HG03196 (cell line): Measurements from ENCODE around the gene KRT77.
"Not testable (repeated sequence)": the region's sequence is repeated elsewhere in the genome, so short reads cannot be mapped to it uniquely, and the experiment has no call there.

ENCODE experiments used
- ATAC-seq: cut with Tn5 transposase; IDR thresholded peaks from one replicate; pipeline ENCODE4 v1.9.1; 2021; ENCODE audit not compliant: unreplicated experiment

KRT77 gene

DNA sequence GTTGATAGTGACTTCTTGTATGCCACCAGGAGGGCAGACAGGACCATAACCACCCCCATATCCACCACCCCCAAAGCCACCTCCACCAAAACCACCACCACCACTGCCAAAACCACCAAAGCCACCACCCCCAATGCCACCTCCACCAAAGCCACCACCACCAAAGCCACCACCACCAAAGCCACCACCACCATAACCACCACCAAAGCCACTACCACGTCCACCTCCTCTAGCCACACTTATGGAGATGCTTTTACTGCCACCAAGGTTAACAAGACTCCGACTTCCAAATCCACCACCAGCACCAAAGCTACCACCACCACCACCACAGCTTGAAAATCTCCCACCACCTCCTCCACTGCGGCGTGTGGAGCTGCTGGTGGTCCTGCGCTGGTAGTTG is 23.4 kb downstream of the KRT77 start:
- no peak for ATAC-seq

DNA sequence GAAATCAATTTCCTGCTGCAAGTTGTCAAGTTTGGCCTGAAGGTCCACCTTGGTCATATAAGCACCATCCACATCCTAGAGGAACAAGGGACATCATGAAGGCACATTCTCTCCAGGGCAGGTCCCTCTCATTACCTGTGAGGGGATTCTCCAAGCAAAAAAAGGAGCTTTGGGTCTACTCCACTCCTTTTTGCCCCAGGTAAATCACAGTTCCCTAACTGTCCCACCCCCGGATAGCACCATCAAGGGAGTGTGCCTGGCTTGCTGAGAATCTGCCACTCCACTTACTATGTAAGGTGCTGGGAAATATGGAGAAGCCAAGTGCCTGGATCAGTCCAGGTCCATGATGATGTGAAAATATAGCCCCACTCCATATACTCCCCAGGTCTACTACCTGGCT is 25.7 kb downstream of the KRT77 start:
- no peak for ATAC-seq

DNA sequence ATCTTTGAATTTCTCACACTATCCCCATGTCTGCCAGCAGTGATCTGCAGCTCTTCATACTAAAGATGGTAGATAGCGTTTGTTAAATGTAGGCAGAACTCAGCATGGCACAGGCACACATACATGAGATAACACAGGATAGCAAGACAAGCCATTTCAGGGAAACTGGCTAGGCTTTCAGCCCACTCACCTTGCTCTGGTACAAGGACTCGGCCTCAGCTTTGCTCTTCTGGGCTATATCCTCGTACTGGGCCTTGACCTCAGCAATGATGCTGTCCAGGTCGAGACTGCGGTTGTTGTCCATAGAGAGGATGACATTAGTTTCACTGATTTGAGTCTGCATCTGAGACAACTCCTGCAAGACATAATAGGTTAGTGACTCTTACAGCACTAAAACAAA is 26.2 kb downstream of the KRT77 start:
- ATAC-seq: no peak

GRCh38 chr12:52676163-52676562 is 27.2 kb downstream of the KRT77 start:
- ATAC-seq: no peak

- no peak for ATAC-seq
Observed at GRCh38 chr12:52675301-52675701, 28.0 kb downstream of the KRT77 start.

DNA sequence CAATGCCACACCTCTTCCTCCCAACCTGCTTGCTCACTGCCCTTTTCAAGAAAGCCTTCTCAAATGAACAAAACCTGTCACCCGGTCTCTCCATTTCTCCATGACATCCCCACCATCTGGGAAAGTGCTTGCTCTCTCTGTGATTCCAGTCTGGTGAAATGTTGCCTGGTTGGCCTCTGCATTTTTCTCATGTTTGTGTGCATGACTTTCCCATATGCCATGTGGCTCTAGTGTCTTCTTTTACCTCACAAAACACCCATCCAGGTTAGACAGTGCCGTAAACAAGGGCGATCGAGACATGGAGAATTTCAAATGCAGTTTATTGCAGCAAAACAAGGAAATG is 28.9 kb downstream of the KRT77 start:
- no peak for ATAC-seq

DNA sequence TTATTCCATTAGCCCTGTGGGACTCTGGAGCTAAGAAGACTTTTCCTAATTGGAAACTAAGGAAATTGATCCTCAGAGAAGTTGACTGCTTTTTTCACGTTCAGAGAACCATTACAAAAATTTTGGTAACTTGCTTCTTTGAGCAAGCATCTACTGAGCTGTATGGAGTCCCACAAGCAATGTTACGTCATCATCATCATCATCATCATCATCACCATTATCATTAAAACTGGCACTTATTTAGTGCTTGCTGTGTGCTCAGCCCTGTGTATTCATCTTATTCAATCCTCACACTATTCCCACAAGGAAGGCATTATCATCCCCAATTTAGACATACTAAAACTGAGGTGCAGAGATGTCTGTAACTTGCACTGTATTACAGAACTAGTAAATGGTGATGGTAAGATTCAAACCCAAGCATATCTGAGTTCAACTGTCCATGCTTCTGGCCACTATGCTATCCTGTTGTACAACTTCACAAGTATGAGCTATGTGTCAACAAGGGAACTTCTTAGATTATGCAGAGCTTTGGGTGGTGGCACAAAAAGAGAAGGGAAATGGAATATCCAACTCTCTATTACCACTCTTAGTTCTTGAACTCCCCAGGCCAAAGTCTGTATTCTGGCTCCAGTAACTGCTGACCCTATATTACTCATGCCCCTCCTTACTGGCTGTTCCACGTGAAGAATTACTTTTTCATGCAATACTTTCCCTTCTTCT is 29.5 kb downstream of the KRT77 start:
- ATAC-seq: no peak

DNA sequence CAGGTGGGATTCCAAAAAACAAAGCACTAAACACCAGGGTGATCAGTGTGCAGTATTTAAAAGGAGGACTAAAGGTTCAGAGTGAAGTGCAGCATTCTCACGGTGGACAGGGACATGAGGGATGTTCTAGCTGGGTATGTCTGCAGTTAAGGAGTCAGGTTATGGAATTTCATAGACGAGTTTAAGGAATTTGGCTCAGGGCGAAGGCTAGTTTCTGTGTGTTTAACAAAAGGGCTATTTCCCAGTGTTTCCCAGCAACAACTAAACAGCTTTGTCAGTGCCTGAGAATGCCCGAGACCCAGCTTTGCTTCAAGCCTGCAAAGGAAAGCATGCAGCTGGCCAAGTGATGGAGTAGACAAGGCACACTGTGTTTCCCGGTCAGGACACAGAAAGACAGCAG is 30.1 kb downstream of the KRT77 start:
- ATAC-seq: no peak

DNA sequence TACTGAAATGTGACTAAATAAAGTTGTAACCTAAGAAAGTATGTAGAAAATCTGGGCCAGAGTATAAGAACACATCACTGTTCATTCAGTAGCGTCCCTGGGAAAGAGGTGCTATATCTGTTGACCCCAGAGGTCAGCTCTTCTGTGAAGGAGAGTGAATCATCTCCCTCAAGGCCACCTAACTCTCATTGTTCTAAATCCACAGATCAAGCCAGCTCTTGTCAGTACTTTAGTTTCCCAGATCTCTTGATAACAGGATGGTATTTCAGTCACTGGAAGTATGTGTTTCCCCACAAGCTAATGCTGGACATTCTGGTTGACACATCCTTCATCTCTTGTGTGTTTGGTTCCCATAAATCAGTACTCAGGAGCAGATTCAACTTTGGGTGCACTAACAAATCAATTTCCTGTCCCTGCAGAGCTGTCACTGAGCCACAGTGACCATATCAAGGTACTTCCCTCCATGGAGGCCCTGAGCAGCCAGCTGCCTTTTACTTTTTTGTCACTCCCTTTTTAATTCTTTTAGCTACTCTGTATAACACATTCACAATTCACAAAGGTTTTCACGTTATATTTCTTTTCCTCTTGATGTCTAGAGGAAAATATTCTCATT is 30.9 kb downstream of the KRT77 start:
- ATAC-seq: no peak

DNA sequence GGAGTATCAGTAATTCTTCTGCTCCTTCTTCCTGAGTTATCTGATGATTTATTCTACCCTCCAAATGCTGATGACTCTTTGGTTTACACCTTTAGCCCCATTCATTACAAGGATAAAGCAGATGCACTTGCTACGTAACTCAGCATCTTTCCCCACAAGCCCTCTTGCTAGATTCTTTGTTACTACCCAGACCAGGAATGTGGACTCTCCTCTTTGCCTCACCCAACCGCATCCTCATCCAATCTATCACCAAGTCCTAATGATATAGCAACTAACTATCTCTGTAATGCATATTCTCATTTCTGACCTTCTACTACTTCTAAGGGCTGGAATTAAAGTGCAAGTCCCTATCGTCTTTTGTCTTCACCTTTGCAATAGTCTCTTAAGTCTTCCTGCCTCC is 32.4 kb downstream of the KRT77 start:
- ATAC-seq: no peak

- no peak for ATAC-seq
Observed at GRCh38 chr12:52670506-52670905, 32.8 kb downstream of the KRT77 start.

GRCh38 chr12:52669941-52670340 is 33.4 kb downstream of the KRT77 start:
- not testable (repeated sequence) for ATAC-seq

DNA sequence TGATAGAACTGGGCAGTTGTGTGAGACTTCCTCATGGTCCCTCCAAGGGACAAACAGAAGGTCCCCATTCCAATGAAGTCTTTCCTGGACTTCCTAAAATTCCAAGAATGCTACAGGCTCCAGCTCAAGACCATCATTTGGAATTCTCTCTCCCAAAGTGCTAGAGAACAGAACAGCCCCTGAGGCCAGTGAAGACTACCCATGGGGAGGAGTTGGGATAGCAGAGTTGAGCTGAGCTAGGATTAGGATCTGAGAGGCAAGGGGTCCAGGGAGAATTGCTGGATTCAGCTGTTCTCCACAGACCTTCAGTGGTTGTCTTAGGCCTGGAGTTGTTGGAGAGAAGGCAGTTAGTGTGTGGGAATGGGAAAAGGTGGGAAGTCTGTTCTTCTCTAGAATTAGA is 33.9 kb downstream of the KRT77 start:
- no peak for ATAC-seq

DNA sequence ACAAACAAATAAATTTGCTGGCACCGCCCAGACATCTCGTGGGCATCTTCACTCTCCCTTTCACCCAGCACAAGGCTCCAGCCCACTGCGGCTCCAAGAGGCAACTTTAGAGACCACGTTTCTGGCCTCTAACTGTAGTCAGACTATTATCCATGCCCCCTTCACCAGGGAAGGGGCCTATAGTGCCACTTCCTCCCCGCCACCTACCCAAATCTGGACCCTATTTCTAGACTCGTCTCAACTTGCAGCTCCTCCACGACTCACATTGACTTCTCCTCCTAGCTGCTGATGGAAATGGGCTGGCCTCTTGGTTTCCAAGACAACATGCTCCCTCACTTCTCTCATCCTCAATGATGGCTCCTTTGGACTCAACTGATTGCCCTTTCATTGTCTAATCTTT is 35.4 kb downstream of the KRT77 start:
- ATAC-seq: no peak

DNA sequence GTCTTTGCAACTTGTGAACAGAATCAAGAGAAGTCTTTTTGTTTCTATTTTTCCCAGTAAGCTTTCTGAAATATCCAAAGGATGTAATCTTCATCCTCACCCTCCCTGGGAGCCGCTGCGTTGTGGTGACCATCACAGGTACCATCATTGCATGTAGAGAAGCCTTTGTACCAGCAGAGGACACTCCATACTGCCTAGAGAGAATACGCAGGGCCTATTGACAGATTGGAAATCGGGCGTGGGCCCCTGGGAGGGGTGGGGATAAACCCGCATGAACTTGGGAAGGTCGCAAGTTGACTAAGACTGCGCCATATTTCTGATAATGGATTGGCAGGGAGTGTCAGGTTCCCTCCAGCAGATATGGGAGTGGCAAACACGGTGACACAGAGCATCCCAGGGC is 35.8 kb downstream of the KRT77 start:
- ATAC-seq: no peak

- ATAC-seq: no peak
Observed at GRCh38 chr12:52666471-52666870, 36.9 kb downstream of the KRT77 start.

- no peak for ATAC-seq
Observed at GRCh38 chr12:52663420-52663819, 39.9 kb downstream of the KRT77 start.

DNA sequence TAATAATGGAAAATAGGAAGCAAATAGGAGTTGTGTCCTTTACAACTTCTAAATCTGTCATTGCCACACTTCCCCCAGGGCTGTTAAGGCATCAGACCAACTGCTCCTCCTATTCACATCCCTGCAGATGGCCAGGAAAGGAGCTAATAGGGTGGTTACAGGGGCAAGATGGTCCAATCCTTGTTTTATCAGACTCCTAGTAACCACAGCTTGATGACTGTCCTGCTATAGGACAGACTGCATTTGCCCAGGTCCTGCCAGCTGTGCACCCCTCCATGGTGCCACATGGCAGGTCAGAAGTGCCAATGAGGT is 40.5 kb downstream of the KRT77 start:
- no peak for ATAC-seq

GRCh38 chr12:52662093-52662917 is 41.0 kb downstream of the KRT77 start:
- no peak for ATAC-seq

DNA sequence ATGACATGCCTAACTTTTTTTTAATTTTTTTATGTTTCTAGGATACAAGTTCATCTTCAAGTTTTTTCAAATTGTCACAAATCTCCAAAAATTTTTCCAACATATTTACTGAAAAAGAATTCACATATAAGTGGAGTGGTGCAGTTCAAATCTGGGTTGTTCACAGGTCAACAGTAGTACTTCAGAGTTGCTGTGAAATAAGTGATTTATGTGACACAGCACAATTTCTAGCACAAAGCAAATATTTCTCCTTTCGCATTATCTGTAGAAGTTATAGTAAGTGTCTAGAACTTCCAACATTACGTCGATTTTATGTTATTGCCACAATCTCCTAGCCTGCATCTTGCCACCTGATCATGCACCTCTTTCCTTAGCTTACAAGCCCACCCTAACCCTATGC is 41.7 kb downstream of the KRT77 start:
- no peak for ATAC-seq

DNA sequence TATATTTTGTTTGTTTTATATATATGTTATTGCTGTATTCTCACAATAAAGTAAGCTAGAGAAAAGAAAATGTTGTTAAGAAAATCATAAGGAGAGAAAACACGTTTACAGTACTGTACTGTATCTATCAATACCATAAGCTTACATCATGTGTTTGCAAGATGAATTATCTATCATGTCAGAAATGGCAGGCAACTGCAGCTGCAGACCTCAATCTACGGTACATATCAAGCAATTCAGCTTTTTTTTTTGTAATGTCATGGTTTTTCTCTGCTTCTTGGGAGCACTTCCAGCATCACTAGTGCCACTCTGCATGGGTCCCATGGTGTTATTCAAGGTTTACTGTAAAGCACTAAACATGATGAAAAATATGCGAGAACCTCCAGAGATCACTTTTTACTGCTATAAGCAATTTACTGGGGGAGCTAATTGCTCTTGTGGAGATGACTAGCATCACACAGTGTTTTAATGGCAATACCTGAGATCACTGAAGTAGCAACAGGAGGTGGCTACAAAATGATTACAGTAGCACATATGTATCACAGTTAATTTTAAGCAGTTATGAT is 42.3 kb downstream of the KRT77 start:
- ATAC-seq: no peak

GRCh38 chr12:52659951-52660350 is 43.4 kb downstream of the KRT77 start:
- no peak for ATAC-seq
